Ectodermal cell (in vitro differentiated cells): ENCODE data around the gene ZMPSTE24.

Source experiments
- H3K27ac ChIP-seq: 2 replicates; pipeline ENCODE4 v1.7.0; 2013; ENCODE audit warnings: mild to moderate bottlenecking, low read depth, low read length; ENCODE audit not compliant: insufficient read depth, poor library complexity, severe bottlenecking
- H3K27me3 ChIP-seq: 2 replicates; pipeline ENCODE4 v1.7.0; 2013; ENCODE audit warnings: mild to moderate bottlenecking, low read length; ENCODE audit not compliant: insufficient read depth, control insufficient read depth, poor library complexity, severe bottlenecking
- H3K36me3 ChIP-seq: one replicate; pipeline ENCODE4 v1.7.0; 2013; ENCODE audit warnings: low read length; ENCODE audit not compliant: control insufficient read depth, insufficient read depth
- H3K4me1 ChIP-seq: one replicate; pipeline ENCODE4 v1.7.0; 2013; ENCODE audit warnings: low read length; ENCODE audit not compliant: control insufficient read depth, insufficient read depth
- H3K4me3 ChIP-seq: 2 replicates; pipeline ENCODE4 v1.7.0; 2013; ENCODE audit warnings: low read depth, low read length, control low read depth; ENCODE audit not compliant: insufficient read depth
- H3K9me3 ChIP-seq: 2 replicates; pipeline ENCODE4 v1.7.0; 2013; ENCODE audit warnings: mild to moderate bottlenecking, low read length, moderate library complexity; ENCODE audit not compliant: control insufficient read depth
- WGBS, 2 experiments: methylation state at CpG; one replicate each; pipeline ENCODE4 v1.1.7; 2013; ENCODE audit warnings: missing lambda C conversion rate in 2 of 2; 5-methylcytosine and 5-hydroxymethylcytosine counted together

Gene ZMPSTE24

GRCh38 chr1:40302475-40302874 is 44.4 kb downstream of the ZMPSTE24 start:
- Histone ChIP-seq H3K4me3 (no peak overlapping the region), H3K4me1 (no peaks in the 10 kb centered on the region), H3K36me3 (no peaks in the 10 kb centered on the region), H3K27ac (no peak overlapping the region), H3K9me3 (no peaks in the 10 kb centered on the region), H3K27me3 (no peaks in the 10 kb centered on the region)
- WGBS, 2 experiments: 88 to 92% methylated on average over 13 of the region's 13 CpGs

- Histone ChIP-seq H3K9me3 (no peaks in the 10 kb centered on the region), H3K4me1 (no peaks in the 10 kb centered on the region), H3K27me3 (no peaks in the 10 kb centered on the region), H3K36me3 (no peaks in the 10 kb centered on the region), H3K27ac (no peak overlapping the region), H3K4me3 (no peak overlapping the region)
- WGBS, 2 experiments: 94% methylated on average over 38 of the region's 38 CpGs
Measured at GRCh38 chr1:40303051-40303771, 45.2 kb downstream of the ZMPSTE24 start.

GRCh38 chr1:40303790-40304189 is 45.8 kb downstream of the ZMPSTE24 start:
- no peak overlapping the region for H3K27ac ChIP-seq
- no peaks in the 10 kb centered on the region for H3K4me1 ChIP-seq
- H3K4me3 ChIP-seq: no peak overlapping the region
- 95% methylated on average over 33 of the region's 33 CpGs for WGBS, 2 experiments
- no peaks in the 10 kb centered on the region for H3K27me3 ChIP-seq
- H3K36me3 ChIP-seq: no peaks in the 10 kb centered on the region
- H3K9me3 ChIP-seq: no peaks in the 10 kb centered on the region

- WGBS, 2 experiments: 86 to 88% methylated on average over 5 of the region's 5 CpGs
- no peaks in the 10 kb centered on the region for H3K27me3 ChIP-seq
- H3K4me1 ChIP-seq: no peaks in the 10 kb centered on the region
- no peak overlapping the region for H3K4me3 ChIP-seq
- H3K9me3 ChIP-seq: no peaks in the 10 kb centered on the region
- no peaks in the 10 kb centered on the region for H3K36me3 ChIP-seq
- H3K27ac ChIP-seq: no peak overlapping the region
Measured at GRCh38 chr1:40305451-40305850, 47.4 kb downstream of the ZMPSTE24 start.

GRCh38 chr1:40305871-40306270 is 47.8 kb downstream of the ZMPSTE24 start:
- Histone ChIP-seq H3K4me3 (no peak overlapping the region), H3K27me3 (no peaks in the 10 kb centered on the region), H3K36me3 (no peaks in the 10 kb centered on the region), H3K4me1 (no peaks in the 10 kb centered on the region), H3K9me3 (no peaks in the 10 kb centered on the region), H3K27ac (no peak overlapping the region)
- 91 to 93% methylated on average over 2 of the region's 2 CpGs for WGBS, 2 experiments

- Histone ChIP-seq H3K9me3 (no peaks in the 10 kb centered on the region), H3K4me1 (no peaks in the 10 kb centered on the region), H3K27ac (no peak overlapping the region), H3K36me3 (no peaks in the 10 kb centered on the region), H3K4me3 (no peak overlapping the region), H3K27me3 (no peaks in the 10 kb centered on the region)
- 92 to 93% methylated on average over 4 of the region's 4 CpGs for WGBS, 2 experiments
Measured at GRCh38 chr1:40306296-40306695, 48.3 kb downstream of the ZMPSTE24 start.

GRCh38 chr1:40307186-40307585 is 49.1 kb downstream of the ZMPSTE24 start:
- no peaks in the 10 kb centered on the region for H3K4me1 ChIP-seq
- no peak overlapping the region for H3K4me3 ChIP-seq
- no peaks in the 10 kb centered on the region for H3K27me3 ChIP-seq
- H3K36me3 ChIP-seq: no peaks in the 10 kb centered on the region
- 94 to 95% methylated on average over 6 of the region's 6 CpGs for WGBS, 2 experiments
- H3K27ac ChIP-seq: no peak overlapping the region
- no peaks in the 10 kb centered on the region for H3K9me3 ChIP-seq

GRCh38 chr1:40308036-40308727 is 50.1 kb downstream of the ZMPSTE24 start:
- Histone ChIP-seq H3K27me3 (no peaks in the 10 kb centered on the region), H3K36me3 (no peaks in the 10 kb centered on the region), H3K4me3 (no peak overlapping the region), H3K27ac (no peak overlapping the region), H3K4me1 (peaks cover under 1% of the 10 kb centered on the region), H3K9me3 (no peaks in the 10 kb centered on the region)
- 85 to 87% methylated on average over 6 of the region's 6 CpGs for WGBS, 2 experiments

GRCh38 chr1:40309374-40310128 is 51.5 kb downstream of the ZMPSTE24 start:
- Histone ChIP-seq H3K4me3 (no peak overlapping the region), H3K27me3 (no peaks in the 10 kb centered on the region), H3K27ac (no peak overlapping the region), H3K4me1 (peaks cover 15% of the 10 kb centered on the region), H3K9me3 (no peaks in the 10 kb centered on the region), H3K36me3 (no peaks in the 10 kb centered on the region)
- WGBS, 2 experiments: 74 to 92% methylated on average over 7 to 8 of the region's 8 CpGs

- WGBS, 2 experiments: 91 to 96% methylated on average over 2 of the region's 2 CpGs
- H3K9me3 ChIP-seq: no peaks in the 10 kb centered on the region
Measured at GRCh38 chr1:40310129-40310461, 52.1 kb downstream of the ZMPSTE24 start.

More at GRCh38 chr1:40310129-40310461, 52.1 kb downstream of the ZMPSTE24 start:
- Histone ChIP-seq H3K27me3 (no peaks in the 10 kb centered on the region), H3K27ac (no peak overlapping the region), H3K36me3 (no peaks in the 10 kb centered on the region), H3K4me1 (peaks cover 19% of the 10 kb centered on the region), H3K4me3 (no peak overlapping the region)
